Ectodermal cell (in vitro differentiated cells): ENCODE results near the gene RIPOR1.

Source experiments
- H3K27ac ChIP-seq: 2 replicates; pipeline ENCODE4 v1.7.0; 2013; ENCODE audit warnings: mild to moderate bottlenecking, low read depth, low read length; ENCODE audit not compliant: insufficient read depth, poor library complexity, severe bottlenecking
- H3K27me3 ChIP-seq: 2 replicates; pipeline ENCODE4 v1.7.0; 2013; ENCODE audit warnings: mild to moderate bottlenecking, low read length; ENCODE audit not compliant: insufficient read depth, control insufficient read depth, poor library complexity, severe bottlenecking
- H3K36me3 ChIP-seq: one replicate; pipeline ENCODE4 v1.7.0; 2013; ENCODE audit warnings: low read length; ENCODE audit not compliant: control insufficient read depth, insufficient read depth
- H3K4me1 ChIP-seq: one replicate; pipeline ENCODE4 v1.7.0; 2013; ENCODE audit warnings: low read length; ENCODE audit not compliant: control insufficient read depth, insufficient read depth
- H3K4me3 ChIP-seq: 2 replicates; pipeline ENCODE4 v1.7.0; 2013; ENCODE audit warnings: low read depth, low read length, control low read depth; ENCODE audit not compliant: insufficient read depth
- H3K9me3 ChIP-seq: 2 replicates; pipeline ENCODE4 v1.7.0; 2013; ENCODE audit warnings: mild to moderate bottlenecking, low read length, moderate library complexity; ENCODE audit not compliant: control insufficient read depth
- WGBS, 2 experiments: methylation state at CpG; one replicate each; pipeline ENCODE4 v1.1.7; 2013; ENCODE audit warnings: missing lambda C conversion rate in 2 of 2; 5-methylcytosine and 5-hydroxymethylcytosine counted together

The RIPOR1 gene

DNA sequence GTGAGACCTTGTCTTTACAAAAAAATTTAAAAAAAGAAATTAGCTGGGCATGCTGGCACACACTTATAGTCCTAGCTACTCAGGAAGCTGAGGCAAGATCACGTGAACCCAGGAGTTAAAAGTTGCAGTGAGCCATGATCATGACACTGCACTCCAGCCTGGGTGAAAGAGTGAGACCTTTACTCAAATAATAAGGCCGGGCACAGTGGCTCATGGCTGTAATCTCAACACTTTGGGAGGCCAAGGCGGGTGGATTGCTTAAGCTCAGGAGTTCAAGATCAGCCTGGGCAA is 11.5 kb upstream of the RIPOR1 start:
- no peaks in the 10 kb centered on the region for H3K9me3 ChIP-seq
- H3K4me3 ChIP-seq, result no peak overlapping the region
- no peaks in the 10 kb centered on the region for H3K27me3 ChIP-seq
- H3K27ac ChIP-seq, result no peak overlapping the region
- 85 to 93% methylated on average over 3 of the region's 3 CpGs for whole genome bisulfite sequencing, 2 experiments
- H3K4me1 ChIP-seq, result no peaks in the 10 kb centered on the region
- no peaks in the 10 kb centered on the region for H3K36me3 ChIP-seq

DNA sequence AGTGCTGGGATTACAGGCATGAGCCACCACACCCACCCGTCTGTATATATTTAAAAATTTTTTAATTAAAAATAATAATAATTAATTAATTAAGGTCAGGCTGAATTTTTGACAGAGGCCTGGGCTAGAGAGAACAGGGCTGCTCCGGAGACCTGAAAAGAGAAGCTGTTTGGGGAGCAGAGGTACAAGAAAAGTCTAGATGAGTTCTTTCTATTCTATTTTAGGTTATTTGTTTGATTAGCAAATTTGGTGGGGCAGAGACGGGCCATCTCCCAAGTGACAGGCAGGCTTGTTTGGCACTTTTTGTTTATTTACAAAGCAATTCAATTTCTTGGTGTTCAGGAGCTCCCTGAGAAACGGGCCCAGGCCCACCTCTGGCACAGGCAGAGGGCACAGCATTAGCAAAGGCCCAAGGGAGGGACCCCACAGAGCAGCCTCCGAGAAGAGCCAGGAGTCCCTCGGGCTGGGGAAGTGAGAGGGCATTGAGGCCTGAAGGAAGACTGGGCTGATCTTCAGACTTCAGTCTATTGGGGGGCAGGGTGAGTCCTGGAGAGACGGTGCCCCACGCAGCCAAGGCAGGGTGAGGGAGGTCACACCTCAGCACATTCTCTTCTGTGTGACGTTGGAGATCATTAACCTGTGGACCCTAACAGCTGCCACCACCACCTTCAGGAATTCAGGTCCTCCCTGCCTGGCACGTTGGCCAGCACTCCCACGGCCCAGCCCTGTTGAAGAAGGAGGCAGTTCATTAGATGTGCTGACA is 10.8 kb upstream of the RIPOR1 start:
- no peak overlapping the region for H3K4me3 ChIP-seq
- 82 to 85% methylated on average over 10 of the region's 11 CpGs for WGBS, 2 experiments

DNA sequence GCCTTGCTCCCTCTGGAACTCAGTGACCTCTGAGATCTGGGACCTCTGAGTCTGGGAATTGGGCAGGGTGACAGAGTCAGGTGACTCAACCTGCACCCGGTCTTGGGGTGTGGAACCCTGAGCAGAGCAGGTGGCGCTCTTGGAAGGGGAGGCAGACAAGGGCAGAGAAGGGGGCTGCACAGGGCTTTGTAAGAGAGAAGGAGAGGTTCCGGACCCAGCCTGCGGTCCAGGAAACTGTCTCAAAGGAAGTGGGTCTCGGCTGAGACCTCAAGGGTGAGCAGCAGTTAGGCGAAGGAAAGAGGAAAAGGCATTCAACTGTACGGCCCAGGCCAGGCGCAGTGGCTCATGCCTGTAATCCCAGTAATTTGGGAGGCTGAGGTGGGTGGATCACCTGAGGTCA is 10.0 kb upstream of the RIPOR1 start:
- no peaks in the 10 kb centered on the region for H3K36me3 ChIP-seq
- no peak overlapping the region for H3K27ac ChIP-seq
- H3K4me3 ChIP-seq, result no peak overlapping the region
- H3K9me3 ChIP-seq, result no peaks in the 10 kb centered on the region
- peaks cover 8% of the 10 kb centered on the region for H3K27me3 ChIP-seq
- WGBS, 2 experiments, result 93 to 94% methylated on average over 8 of the region's 8 CpGs
- H3K4me1 ChIP-seq, result no peaks in the 10 kb centered on the region

More for the DNA sequence above, 10.8 kb upstream of the RIPOR1 start:
- H3K27ac ChIP-seq, result no peak overlapping the region
- peaks cover 5% of the 10 kb centered on the region for H3K27me3 ChIP-seq
- no peaks in the 10 kb centered on the region for H3K36me3 ChIP-seq
- no peaks in the 10 kb centered on the region for H3K9me3 ChIP-seq
- no peaks in the 10 kb centered on the region for H3K4me1 ChIP-seq

DNA sequence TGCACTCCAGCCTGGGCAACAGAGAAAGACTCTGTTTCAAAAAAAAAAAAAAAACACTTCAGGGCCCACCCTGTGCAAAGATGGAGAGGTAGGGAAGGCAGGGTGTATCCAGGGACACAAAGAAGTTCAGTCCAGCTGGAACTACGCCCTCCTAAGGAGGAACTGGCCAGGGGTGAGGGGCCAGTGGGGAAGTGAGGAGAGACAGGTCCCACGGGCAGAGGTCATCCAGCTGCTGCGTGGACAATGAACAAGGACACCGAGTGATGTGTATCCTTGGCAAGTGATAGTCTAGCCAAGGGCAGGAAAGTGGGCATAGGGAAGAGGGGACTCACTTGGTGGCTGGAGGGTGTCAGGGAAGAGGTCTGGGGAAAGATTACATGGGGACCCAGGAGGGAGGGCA is 9.4 kb upstream of the RIPOR1 start:
- H3K27ac ChIP-seq, result no peak overlapping the region
- no peaks in the 10 kb centered on the region for H3K4me1 ChIP-seq
- H3K27me3 ChIP-seq, result peaks cover 13% of the 10 kb centered on the region
- 83 to 87% methylated on average over 4 of the region's 4 CpGs for WGBS, 2 experiments
- no peaks in the 10 kb centered on the region for H3K36me3 ChIP-seq
- H3K4me3 ChIP-seq, result no peak overlapping the region
- no peaks in the 10 kb centered on the region for H3K9me3 ChIP-seq

DNA sequence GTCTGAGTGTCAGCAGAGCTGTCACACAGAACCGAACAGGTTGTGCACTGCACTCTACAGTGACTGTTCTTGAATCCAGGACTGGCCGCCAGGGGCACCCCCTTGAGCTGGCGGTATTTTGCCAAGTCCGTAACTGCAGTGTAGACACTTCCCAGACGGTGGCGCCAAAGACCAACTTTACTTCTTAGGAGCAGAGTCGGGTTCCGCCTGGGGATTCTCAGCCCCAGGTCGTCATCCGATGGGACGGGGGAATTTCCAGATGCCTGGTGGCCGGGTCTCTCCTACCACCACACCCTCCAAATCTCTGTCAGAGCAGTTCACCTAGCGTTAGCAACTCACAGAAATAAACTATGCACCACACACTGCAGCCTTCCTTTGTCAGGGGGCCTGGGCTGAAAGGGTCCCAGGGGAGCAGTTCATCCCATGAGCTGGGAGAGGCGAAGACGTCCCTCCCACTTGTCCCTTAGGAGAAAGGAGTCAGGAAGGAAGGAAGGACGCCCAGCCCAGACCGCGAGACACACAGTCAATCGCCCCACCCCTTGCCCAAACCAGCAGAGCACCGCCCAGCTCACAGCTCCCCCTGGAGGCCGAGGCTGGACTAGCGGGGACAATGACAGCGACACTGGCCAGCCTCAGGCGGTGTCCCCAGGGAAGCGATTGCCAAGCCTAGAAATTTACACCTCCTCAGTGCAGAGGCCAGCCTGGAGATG is 7.4 kb upstream of the RIPOR1 start:
- H3K4me3 ChIP-seq, result peak overlapping the region; percentile 40
- no peaks in the 10 kb centered on the region for H3K36me3 ChIP-seq
- peak overlapping the region; percentile 93 for H3K27ac ChIP-seq
- H3K9me3 ChIP-seq, result no peaks in the 10 kb centered on the region
- no peaks in the 10 kb centered on the region for H3K4me1 ChIP-seq
- WGBS, 2 experiments, result 2 to 3% methylated on average over 25 of the region's 25 CpGs
- H3K27me3 ChIP-seq, result peaks cover 31% of the 10 kb centered on the region

DNA sequence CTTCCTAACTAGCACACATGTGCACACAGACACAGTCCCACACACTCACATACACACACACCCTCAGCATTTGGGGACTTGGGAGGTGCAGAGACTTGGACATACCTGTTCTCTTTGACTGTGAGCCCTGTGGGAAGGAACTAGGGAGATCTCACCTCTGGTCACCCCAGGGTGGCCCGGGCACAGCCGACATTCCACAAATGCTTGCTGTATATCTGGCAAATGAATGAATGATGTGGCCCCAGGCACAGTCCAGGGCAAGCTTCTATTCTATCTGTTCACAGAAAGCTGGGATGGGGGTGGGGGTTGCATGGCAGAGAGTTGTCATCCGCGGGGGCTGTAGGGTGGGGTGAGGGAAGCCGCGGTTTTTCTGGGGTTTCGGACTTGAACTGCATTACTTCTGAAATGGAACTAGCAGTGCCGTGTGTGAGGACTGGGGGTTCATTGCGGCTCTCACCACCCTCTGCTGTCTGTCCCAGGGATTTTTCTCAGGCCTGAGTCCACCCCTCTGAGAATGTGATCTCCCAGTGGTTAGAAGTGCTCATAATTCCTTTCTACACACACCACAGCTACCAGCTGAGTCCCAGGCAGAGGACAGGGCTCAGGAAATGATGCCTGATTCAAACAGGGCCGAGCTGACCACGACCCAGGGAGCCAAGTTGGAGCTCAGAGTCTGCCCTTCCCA is 3.3 kb upstream of the RIPOR1 start:
- 70 to 72% methylated on average over 11 of the region's 11 CpGs for WGBS, 2 experiments
- H3K36me3 ChIP-seq, result no peaks in the 10 kb centered on the region
- H3K27ac ChIP-seq, result no peak overlapping the region
- H3K4me1 ChIP-seq, result peaks cover 8% of the 10 kb centered on the region
- peaks cover 63% of the 10 kb centered on the region for H3K27me3 ChIP-seq
- H3K9me3 ChIP-seq, result no peaks in the 10 kb centered on the region
- H3K4me3 ChIP-seq, result no peak overlapping the region

DNA sequence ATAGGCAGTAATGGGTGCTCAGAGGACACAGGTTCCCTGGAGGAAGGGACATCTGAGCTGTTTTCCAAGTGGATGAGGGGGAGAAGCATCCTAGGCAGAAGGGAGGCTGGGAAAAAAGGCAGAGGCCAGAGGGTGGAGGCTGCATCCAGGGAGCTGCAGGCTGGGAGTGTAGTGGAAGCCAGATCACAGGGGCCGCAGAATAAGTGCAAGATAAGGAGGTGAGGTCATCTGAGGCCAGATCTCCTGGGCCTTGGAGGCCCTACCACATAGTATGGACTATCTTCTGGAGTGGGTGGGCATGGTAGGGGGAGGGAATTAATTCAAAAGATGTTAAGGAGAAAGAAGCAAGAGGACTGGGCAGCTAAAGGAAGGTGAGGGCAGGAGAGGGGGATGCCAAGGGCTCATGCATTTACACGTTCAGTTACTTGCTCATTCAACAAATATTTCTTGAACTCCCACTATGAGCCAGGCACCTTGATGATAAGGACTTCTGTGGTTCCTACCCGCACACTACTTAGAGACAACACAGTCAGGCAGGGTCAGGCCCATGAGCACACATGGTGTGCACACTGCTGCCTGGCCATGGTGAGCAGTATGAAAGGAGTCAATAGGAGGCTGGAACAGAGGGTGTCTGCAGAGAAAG is 2.4 kb upstream of the RIPOR1 start:
- no peaks in the 10 kb centered on the region for H3K36me3 ChIP-seq
- H3K27me3 ChIP-seq, result peaks cover 72% of the 10 kb centered on the region
- no peaks in the 10 kb centered on the region for H3K9me3 ChIP-seq
- peaks cover 13% of the 10 kb centered on the region for H3K4me1 ChIP-seq
- 88 to 92% methylated on average over 3 of the region's 3 CpGs for WGBS, 2 experiments
- H3K4me3 ChIP-seq, result no peak overlapping the region
- H3K27ac ChIP-seq, result no peak overlapping the region

DNA sequence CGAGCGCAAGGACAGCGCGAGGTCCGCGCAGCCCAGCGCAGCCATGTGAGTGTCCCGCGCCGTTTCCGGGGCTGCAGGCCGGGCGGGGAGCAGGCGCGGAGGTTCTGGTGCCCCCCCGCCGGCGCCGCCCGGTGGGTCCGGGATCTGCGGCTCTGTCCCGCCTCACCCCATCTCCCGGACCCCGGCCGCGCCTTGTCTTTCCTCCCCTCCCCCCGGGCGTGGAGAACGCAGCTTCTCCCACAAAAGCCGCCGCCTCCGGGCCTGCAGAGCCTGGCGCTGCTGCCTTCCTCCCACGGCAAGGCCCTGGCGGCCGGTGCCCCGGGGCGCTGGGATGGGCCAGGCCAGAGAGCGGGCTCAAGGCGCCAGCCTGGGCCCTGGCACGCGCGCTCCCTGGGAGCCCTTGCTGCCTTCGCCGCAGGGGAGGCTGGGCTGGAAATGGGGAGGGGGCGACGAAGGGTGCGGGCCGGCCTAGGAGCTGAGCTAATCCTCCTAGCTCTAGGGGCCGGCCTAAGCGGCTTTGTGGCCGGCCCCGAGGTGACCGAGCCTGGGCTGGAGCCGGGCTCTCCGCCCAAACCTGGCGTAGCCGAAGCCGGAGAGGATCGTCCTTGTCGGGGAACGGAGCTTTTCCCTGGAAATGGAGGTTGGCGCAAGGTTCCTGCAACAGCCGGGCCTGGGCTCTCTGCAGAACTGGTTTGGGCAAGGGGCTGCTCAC is 397 bp downstream of the RIPOR1 start:
- H3K27me3 ChIP-seq, result peaks cover 89% of the 10 kb centered on the region
- peak overlapping the region; percentile 61 for H3K4me3 ChIP-seq
- peaks cover 13% of the 10 kb centered on the region for H3K4me1 ChIP-seq
- no peaks in the 10 kb centered on the region for H3K36me3 ChIP-seq
- peak overlapping the region; percentile 63 for H3K27ac ChIP-seq
- H3K9me3 ChIP-seq, result no peaks in the 10 kb centered on the region
- 1% methylated on average over 65 of the region's 65 CpGs for WGBS, 2 experiments

DNA sequence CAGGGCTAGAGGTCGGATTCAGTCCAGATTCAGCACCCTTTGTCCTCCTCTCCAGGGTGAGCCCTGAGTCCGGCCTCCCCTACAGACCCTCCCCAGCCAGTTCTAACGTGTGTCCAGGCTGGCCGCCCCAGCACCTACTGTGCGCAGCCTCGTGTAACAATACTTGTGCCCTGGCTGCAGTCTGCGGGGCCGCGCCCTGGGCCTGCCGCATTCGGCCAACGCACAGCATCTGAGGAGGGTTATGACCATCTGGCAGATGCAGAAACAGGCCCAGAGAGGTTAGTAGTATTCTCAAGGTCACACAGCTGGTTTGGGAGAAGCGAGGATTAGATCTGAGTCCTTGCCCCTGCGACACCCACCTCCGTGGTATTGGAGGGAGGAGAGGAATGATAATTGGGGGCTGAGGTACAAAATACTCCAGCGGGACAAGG is 968 bp downstream of the RIPOR1 start:
- H3K4me1 ChIP-seq, result peaks cover 13% of the 10 kb centered on the region
- H3K36me3 ChIP-seq, result no peaks in the 10 kb centered on the region
- H3K9me3 ChIP-seq, result no peaks in the 10 kb centered on the region
- peak overlapping the region; percentile 61 for H3K4me3 ChIP-seq
- H3K27ac ChIP-seq, result no peak overlapping the region
- 9 to 12% methylated on average over 16 of the region's 16 CpGs for WGBS, 2 experiments
- H3K27me3 ChIP-seq, result peaks cover 89% of the 10 kb centered on the region
